Measurements from ENCODE around the gene PLA2G10.

GRCh38 chr16:14629612-14629918 is 64.5 kb downstream of the PLA2G10 start:
- TF ChIP-seq CTCF (conservative IDR thresholded peaks at IDR 0.05) = no peak
- TF ChIP-seq EZH2 (IDR thresholded peaks at IDR 0.05; ENCODE audit: low read depth) = no peak

All from PC-9 (cell line).